Esophagus muscularis mucosa (tissue), 4 donors: ENCODE data around the gene DPF3. TPM values are rescaled to one million over a fixed set of nuclear protein-coding genes. Genes with fewer than 3 reads are reported as not detected.

Experiments used
- DNase-seq: peaks from one replicate; pipeline ENCODE4 v3.0.0-alpha.2; 2017; ENCODE audit errors: extremely low spot score
- H3K27ac ChIP-seq, 4 donors: fragments of 200-600 bp; sonication (generic); replicated peaks in 1 of 4; 1 replicate in 3 of 4; 2 replicates in 1 of 4; pipeline ENCODE4 v1.5.1; 2016 to 2019; ENCODE audit warnings: mild to moderate bottlenecking in 1 of 4
- H3K27me3 ChIP-seq, 4 donors: fragments of 200-600 bp; sonication (generic); one replicate each; pipeline versions ENCODE4 v1.5.1 to v1.6.0; 2016 to 2019
- H3K36me3 ChIP-seq, 4 donors: fragments of 200-600 bp; sonication (generic); one replicate each; pipeline ENCODE4 v1.5.1; 2016 to 2019
- H3K4me1 ChIP-seq, 4 donors: fragments of 200-600 bp; sonication (generic); one replicate each; pipeline ENCODE4 v1.5.1; 2016 to 2019
- H3K4me3 ChIP-seq, 4 donors: fragments of 200-600 bp; sonication (generic); 1 replicate in 2 of 4; 2 replicates in 2 of 4; pipeline ENCODE4 v1.5.1; 2016 to 2019; ENCODE audit warnings: mild to moderate bottlenecking in 4 of 4, moderate library complexity in 1 of 4
- H3K9me3 ChIP-seq, 4 donors: fragments of 200-600 bp; sonication (generic); 1 replicate in 3 of 4; 2 replicates in 1 of 4; pipeline ENCODE4 v1.5.1; 2016 to 2019
- EP300 ChIP-seq: sonication (generic); formaldehyde crosslinking; IDR thresholded peaks from one replicate; pipeline ENCODE4 v1.6.1; 2017; ENCODE audit warnings: antibody characterized with exemption
- POLR2A ChIP-seq: fragments of 450-650 bp; IDR thresholded peaks from one replicate; pipeline ENCODE4 v1.6.1; 2017; ENCODE audit warnings: antibody characterized with exemption, moderate library complexity, mild to moderate bottlenecking, low read depth
- POLR2AphosphoS5 ChIP-seq, 2 donors: sonication (generic); formaldehyde crosslinking; IDR thresholded peaks; one replicate each; pipeline ENCODE4 v1.6.1; 2017; ENCODE audit warnings: antibody characterized with exemption in 2 of 2
- WGBS: methylation state at CpG from one replicate; pipeline ENCODE4 v1.1.5; 2018; 5-methylcytosine and 5-hydroxymethylcytosine counted together
- intact Hi-C: fragments of 100-400 bp; cut with DNase I; formaldehyde crosslinking; loops from one replicate; pipeline ENCODE4 v1.15.1; 2023
- total RNA-seq, 4 donors: library from RNA; depleted of rRNA; stranded (reverse); fragments of >200 nt; gene quantifications; one replicate each; pipeline versions ENCODE4 v1.1.0 to v1.2.1, GENCODE V29; 2016
- TF ChIP-seq, protein P1 (sequence below), 3 experiments: fragments of 200-600 bp in 2 of 3; fragments of 450-650 bp in 1 of 3; sonication (generic) in 2 of 3; IDR thresholded peaks; one replicate each; pipeline ENCODE4 v1.5.1; 2017 to 2019; ENCODE audit warnings: antibody characterized with exemption in 3 of 3, mild to moderate bottlenecking in 2 of 3, moderate library complexity in 1 of 3

Gene DPF3
- total RNA-seq, 4 donors from 2014 or later, result 0.78 to 2.5 (median 1.7) TPM

DNA sequence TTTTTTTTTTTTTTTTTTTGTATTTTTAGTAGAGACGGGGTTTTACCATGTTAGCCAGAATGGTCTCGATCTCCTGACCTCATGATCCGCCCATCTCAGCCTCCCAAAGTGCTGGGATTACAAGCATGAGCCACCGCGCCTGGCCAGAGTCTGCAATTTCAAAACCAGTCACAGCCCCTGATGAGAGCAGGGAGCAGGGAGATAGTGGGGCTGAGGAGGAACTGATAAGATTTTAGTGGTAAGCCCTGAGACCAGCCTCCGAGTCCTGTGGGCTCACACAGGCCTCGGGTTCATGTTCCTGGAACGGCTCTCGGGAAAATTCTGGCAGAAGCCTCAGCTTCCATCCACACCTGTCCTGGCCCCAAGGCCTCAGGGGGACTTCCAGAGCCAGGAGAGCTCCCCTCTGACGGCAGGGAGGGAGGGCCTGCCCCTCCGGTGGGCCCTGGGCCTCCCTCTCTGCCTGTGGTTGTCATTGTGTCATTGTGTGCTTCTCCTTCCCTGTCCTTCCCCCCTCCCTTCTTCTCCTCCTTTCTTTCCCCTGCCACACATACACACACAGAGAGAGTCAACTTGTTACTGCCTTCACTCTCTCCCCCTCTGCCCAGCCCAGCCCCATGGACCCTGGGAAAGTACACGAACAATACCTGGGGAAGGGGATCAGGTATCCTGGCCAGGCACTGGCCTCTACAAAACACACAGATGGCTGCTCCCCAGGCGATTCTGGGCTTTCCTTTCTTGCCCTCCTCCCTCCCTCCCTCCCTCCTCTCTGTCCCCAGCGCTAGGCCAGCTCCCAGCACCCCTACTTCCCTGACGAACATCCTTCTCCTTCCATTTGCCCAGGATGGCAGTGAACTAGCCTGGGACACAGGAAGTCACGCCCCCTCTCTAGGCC, 294.1 kb downstream of the DPF3 start:
- H3K9me3 ChIP-seq, result no peaks in the 10 kb centered on the region
- no peaks in the 10 kb centered on the region for H3K36me3 ChIP-seq
- H3K4me3 ChIP-seq, result no peak overlapping the region
- DNase-seq, result no peak
- intact Hi-C loops, result no loop called here
- no peak overlapping the region for H3K27ac ChIP-seq
- 82% methylated on average over 12 of the region's 16 CpGs for WGBS
- no peaks in the 10 kb centered on the region for H3K27me3 ChIP-seq
- H3K4me1 ChIP-seq, result no peaks in the 10 kb centered on the region
- no peak for TF ChIP-seq POLR2A
- TF ChIP-seq EP300, result no peak
- TF ChIP-seq POLR2AphosphoS5 (IDR thresholded peaks at IDR 0.05), result no peak
- TF ChIP-seq, protein P1, sequence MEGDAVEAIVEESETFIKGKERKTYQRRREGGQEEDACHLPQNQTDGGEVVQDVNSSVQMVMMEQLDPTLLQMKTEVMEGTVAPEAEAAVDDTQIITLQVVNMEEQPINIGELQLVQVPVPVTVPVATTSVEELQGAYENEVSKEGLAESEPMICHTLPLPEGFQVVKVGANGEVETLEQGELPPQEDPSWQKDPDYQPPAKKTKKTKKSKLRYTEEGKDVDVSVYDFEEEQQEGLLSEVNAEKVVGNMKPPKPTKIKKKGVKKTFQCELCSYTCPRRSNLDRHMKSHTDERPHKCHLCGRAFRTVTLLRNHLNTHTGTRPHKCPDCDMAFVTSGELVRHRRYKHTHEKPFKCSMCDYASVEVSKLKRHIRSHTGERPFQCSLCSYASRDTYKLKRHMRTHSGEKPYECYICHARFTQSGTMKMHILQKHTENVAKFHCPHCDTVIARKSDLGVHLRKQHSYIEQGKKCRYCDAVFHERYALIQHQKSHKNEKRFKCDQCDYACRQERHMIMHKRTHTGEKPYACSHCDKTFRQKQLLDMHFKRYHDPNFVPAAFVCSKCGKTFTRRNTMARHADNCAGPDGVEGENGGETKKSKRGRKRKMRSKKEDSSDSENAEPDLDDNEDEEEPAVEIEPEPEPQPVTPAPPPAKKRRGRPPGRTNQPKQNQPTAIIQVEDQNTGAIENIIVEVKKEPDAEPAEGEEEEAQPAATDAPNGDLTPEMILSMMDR (IDR thresholded peaks at IDR 0.05), result no peak

DNA sequence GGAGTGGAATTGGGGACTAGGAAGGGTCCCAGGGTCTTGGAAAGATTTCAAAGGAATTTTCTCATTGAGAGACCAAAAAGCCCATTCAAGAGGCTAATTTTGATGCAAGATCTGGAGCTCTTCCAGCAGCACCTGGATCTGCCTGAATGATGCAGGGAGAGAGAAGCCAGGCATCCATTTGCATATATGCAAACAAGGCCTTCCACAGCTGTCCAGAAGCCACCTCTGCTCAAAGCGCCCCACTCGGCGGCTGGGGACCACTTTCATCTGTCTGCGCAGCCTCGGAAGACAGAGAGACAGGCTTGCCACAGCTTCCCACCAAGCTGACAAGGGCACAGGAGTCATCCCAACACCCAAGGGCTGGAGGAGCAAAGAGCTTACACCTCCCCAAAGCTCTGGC, 295.6 kb downstream of the DPF3 start:
- no peak for DNase-seq
- Histone ChIP-seq H3K4me3 (no peak overlapping the region), H3K9me3 (no peaks in the 10 kb centered on the region), H3K36me3 (no peaks in the 10 kb centered on the region), H3K27me3 (no peaks in the 10 kb centered on the region), H3K27ac (no peak overlapping the region), H3K4me1 (no peaks in the 10 kb centered on the region)
- WGBS, result 89% methylated on average over 5 of the region's 5 CpGs
- TF ChIP-seq, protein P1 (IDR thresholded peaks at IDR 0.05), result no peak
- TF ChIP-seq POLR2A, result no peak
- TF ChIP-seq POLR2AphosphoS5 (IDR thresholded peaks at IDR 0.05), result no peak
- no peak for TF ChIP-seq EP300
- intact Hi-C loops, result no loop called here

DNA sequence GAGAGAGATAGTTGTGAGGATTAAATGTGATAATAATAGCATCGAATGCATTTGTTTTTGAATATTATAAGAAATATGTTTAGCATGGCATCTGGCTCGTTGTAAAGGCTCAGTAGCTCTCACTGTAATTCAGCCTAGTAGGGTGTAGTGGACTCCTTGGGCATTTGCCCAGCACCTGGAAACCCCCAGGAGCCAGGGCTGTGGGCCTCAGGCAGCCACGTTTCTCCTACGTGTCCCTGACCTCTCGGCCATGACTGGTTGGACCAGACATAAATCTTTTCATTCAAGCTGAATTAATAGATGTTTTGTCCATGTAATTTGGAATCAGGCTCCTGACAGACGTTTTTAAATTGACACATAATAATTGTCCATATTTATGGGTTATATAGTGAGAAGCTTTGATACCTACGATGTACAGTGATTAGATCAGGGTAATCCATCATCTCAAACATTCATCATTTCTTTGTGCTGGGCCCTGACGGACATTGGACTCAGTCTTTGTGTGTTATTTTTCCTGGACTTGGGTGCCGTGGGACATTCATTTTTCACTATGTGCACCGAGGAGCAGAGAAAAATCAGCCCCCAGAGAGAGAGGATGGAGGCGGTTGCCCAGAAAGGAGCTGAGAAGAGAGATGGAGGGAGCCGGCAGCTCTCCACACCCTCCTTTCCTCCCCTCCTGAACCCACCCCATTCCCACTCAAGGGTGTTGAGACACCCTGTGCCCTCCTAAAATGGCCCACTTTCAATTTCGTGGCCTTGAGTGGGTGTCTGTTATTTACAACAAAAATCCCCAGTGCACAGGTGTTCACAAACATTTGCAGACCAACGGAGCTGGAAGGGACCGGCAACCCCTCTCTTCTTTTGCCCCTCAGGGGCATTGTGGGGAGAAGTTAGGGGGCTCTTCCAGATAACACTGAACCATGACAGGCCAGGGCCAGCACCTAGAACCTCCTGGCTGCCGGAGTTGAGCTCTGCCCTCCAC, 296.4 kb downstream of the DPF3 start:
- DNase-seq, result no peak
- no peak overlapping the region for H3K4me3 ChIP-seq
- no peaks in the 10 kb centered on the region for H3K27me3 ChIP-seq
- no peak overlapping the region for H3K27ac ChIP-seq
- intact Hi-C loops, result no loop called here
- no peaks in the 10 kb centered on the region for H3K9me3 ChIP-seq
- H3K36me3 ChIP-seq, result no peaks in the 10 kb centered on the region
- H3K4me1 ChIP-seq, result no peaks in the 10 kb centered on the region
- TF ChIP-seq POLR2A, result no peak
- TF ChIP-seq EP300, result no peak
- TF ChIP-seq, protein P1 (IDR thresholded peaks at IDR 0.05), result no peak
- no peak for TF ChIP-seq POLR2AphosphoS5 (IDR thresholded peaks at IDR 0.05)
- WGBS, result 56% methylated on average over 16 of the region's 16 CpGs

DNA sequence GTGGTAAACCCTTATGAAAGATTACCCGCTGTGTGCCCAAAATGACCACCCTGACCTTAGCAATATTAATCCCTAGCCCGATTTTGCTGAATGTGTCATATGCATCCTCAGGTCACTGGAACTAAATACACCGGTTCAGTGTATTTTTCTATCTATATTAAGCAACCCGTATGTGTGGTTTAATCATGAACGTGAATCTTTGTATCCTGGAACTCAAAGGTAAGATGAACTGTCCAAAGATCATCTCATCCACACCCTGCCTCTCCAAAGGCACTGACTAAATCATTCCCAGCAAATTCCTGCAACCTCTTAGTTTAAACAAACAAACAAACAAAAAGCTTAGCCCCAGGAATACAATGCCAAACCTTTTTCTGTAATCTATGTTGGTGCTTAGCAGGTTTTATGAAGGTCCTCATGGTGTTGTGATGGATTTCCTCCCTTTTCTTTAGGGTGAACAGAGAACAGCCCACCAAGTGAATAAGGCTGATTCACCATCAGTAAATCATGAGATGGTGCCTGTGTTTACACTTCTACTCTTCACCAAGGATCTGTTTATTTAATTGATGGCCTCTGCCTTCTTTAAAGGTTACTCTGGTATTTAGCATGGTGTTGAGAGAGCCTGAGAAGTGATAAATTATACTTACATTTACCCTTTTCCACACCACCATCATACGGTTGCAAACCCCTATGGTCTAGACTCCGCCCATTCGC, 298.6 kb downstream of the DPF3 start:
- intact Hi-C loops, result no loop called here
- 92% methylated on average over 8 of the region's 8 CpGs for WGBS
- Histone ChIP-seq H3K9me3 (no peaks in the 10 kb centered on the region), H3K27me3 (no peaks in the 10 kb centered on the region), H3K4me1 (no peaks in the 10 kb centered on the region), H3K4me3 (no peak overlapping the region), H3K27ac (no peak overlapping the region), H3K36me3 (no peaks in the 10 kb centered on the region)
- no peak for TF ChIP-seq POLR2A
- TF ChIP-seq, protein P1 (IDR thresholded peaks at IDR 0.05), result no peak
- no peak for TF ChIP-seq POLR2AphosphoS5 (IDR thresholded peaks at IDR 0.05)
- TF ChIP-seq EP300, result no peak
- no peak for DNase-seq
